GM12878 (cell line): Measurements from ENCODE around the gene SPRY4. TPM values are rescaled to one million over a fixed set of nuclear protein-coding genes. Genes with fewer than 3 reads are reported as not detected.

Experiments
- ATAC-seq: fragments of 200-7000 bp; cut with Tn5 transposase; 3 replicates; pipeline ENCODE4 v1.9.1; 2020; ENCODE audit warnings: mild to moderate bottlenecking, moderate library complexity
- BruUV-seq: library from RNA; stranded (reverse); fragments of 400-500 nt; replicated peaks from 2 replicates; lab custom pipeline; 2021; lab: Mats Ljungman, UMichigan
- CTCF ChIA-PET: fragments of 300-600 bp; sonication (Branson Sonifier 250); formaldehyde crosslinking; extraction: SDS; loops from one replicate; lab custom pipeline; 2021; ENCODE audit warnings: inconsistent platforms; lab: Yijun Ruan, JAX
- POLR2A ChIA-PET: fragments of 350-600 bp; formaldehyde crosslinking; extraction: SDS; loops from one replicate; lab custom pipeline; 2021; ENCODE audit warnings: inconsistent platforms; lab: Charles Lee
- RAD21 ChIA-PET: fragments of 300-600 bp; sonication (Branson Sonifier 250); formaldehyde crosslinking; loops from one replicate; lab custom pipeline; 2023; ENCODE audit warnings: antibody characterized with exemption; ENCODE audit not compliant: unreplicated experiment; lab: Charles Lee
- SMC1A ChIA-PET: fragments of 300-600 bp; sonication (Branson Sonifier 250); formaldehyde crosslinking; loops from one replicate; lab custom pipeline; 2023; ENCODE audit not compliant: unreplicated experiment, uncharacterized antibody; lab: Charles Lee
- DNase-seq: peaks from one replicate; pipeline ENCODE4 v3.0.0-alpha.2; 2011; ENCODE audit warnings: low read depth, low spot score
- FAIRE-seq: peaks from 3 replicates; lab custom pipeline; 2011; peaks lifted over from hg19 to GRCh38; lab: Jason Lieb, UNC
- H2AFZ ChIP-seq: 2 replicates; pipeline ENCODE4 v1.6.0; 2011; ENCODE audit warnings: low read depth, low read length, control low read depth; ENCODE audit not compliant: control insufficient read depth
- H3K27ac ChIP-seq: 2 replicates; pipeline ENCODE4 v1.5.1; 2011; ENCODE audit warnings: control low read depth; ENCODE audit not compliant: control insufficient read depth, insufficient read depth
- H3K27me3 ChIP-seq, 2 experiments: replicated peaks in 1 of 2; 2 replicates each; pipeline versions ENCODE4 v1.6.0 to v1.6.1; 2011; ENCODE audit warnings: low read length in 1 of 2; ENCODE audit not compliant: control insufficient read depth in 2 of 2, insufficient read depth in 2 of 2
- H3K36me3 ChIP-seq, 2 experiments: 2 replicates each; pipeline ENCODE4 v1.5.1; 2011; ENCODE audit warnings: low read length in 1 of 2; ENCODE audit not compliant: control insufficient read depth in 2 of 2, insufficient read depth in 2 of 2
- H3K4me1 ChIP-seq: 2 replicates; pipeline ENCODE4 v1.6.1; 2011; ENCODE audit warnings: mild to moderate bottlenecking, low read length, moderate library complexity, mixed read lengths; ENCODE audit not compliant: control insufficient read depth, insufficient read depth
- H3K4me2 ChIP-seq: 2 replicates; pipeline ENCODE4 v1.6.0; 2011; ENCODE audit warnings: control low read depth; ENCODE audit not compliant: control insufficient read depth, insufficient read depth
- H3K4me3 ChIP-seq: fragments of 200-600 bp; sonication (generic); 2 replicates; pipeline ENCODE4 v1.5.1; 2016
- H3K79me2 ChIP-seq: 2 replicates; pipeline ENCODE4 v1.6.0; 2011; ENCODE audit warnings: low read length; ENCODE audit not compliant: control insufficient read depth, insufficient read depth
- H3K9ac ChIP-seq: 2 replicates; pipeline ENCODE4 v1.8.0; 2011; ENCODE audit warnings: low read length, control low read depth, mixed read lengths; ENCODE audit not compliant: control insufficient read depth, insufficient read depth
- H3K9me3 ChIP-seq: replicated peaks from 3 replicates; pipeline ENCODE4 v1.5.1; 2011; ENCODE audit warnings: mild to moderate bottlenecking, low read length; ENCODE audit not compliant: control insufficient read depth, insufficient read depth
- H4K20me1 ChIP-seq: 2 replicates; pipeline ENCODE4 v1.6.0; 2011; ENCODE audit not compliant: control insufficient read depth, insufficient read depth
- KLF5 ChIP-seq: fragments of 450-650 bp; IDR thresholded peaks from 2 replicates; pipeline ENCODE4 v1.6.1; 2014; ENCODE audit warnings: mild to moderate bottlenecking; ENCODE audit not compliant: partially characterized antibody
- LARP7 ChIP-seq: fragments of 450-650 bp; IDR thresholded peaks from 2 replicates; pipeline ENCODE4 v1.6.1; 2017; ENCODE audit warnings: mild to moderate bottlenecking
- RAD21 ChIP-seq: IDR thresholded peaks from 2 replicates; pipeline ENCODE4 v1.6.1; 2011; ENCODE audit warnings: mild to moderate bottlenecking, low read depth, low read length, moderate library complexity; ENCODE audit not compliant: insufficient read depth
- SUPT20H ChIP-seq: IDR thresholded peaks from 2 replicates; pipeline ENCODE4 v1.6.1; 2011; ENCODE audit warnings: low read depth, mild to moderate bottlenecking, low read length, moderate library complexity, borderline replicate concordance; ENCODE audit not compliant: control insufficient read depth
- SUZ12 ChIP-seq: fragments of 200-600 bp; sonication (generic); IDR thresholded peaks from one replicate; pipeline ENCODE4 v1.6.1; 2018; ENCODE audit warnings: antibody characterized with exemption, mild to moderate bottlenecking; ENCODE audit not compliant: unreplicated experiment
- TCF12 ChIP-seq: IDR thresholded peaks from 2 replicates; pipeline ENCODE4 v1.6.1; 2011; ENCODE audit warnings: low read depth, mild to moderate bottlenecking, low read length
- TCF7 ChIP-seq: IDR thresholded peaks from 2 replicates; pipeline ENCODE4 v1.6.1; 2014; ENCODE audit warnings: antibody characterized with exemption, borderline replicate concordance
- ZNF24 ChIP-seq: fragments of 450-650 bp; IDR thresholded peaks from 2 replicates; pipeline ENCODE4 v1.6.1; 2017; ENCODE audit warnings: antibody characterized with exemption, mild to moderate bottlenecking
- WGBS: methylation state at CpG from one replicate; pipeline ENCODE4 v1.1.6; 2016; ENCODE audit warnings: low lambda C conversion rate; ENCODE audit not compliant: insufficient replicate concordance, insufficient coverage; ENCODE audit errors: missing lambda C conversion rate; 5-methylcytosine and 5-hydroxymethylcytosine counted together
- in situ Hi-C: fragments of 300-500 bp; cut with MboI; formaldehyde crosslinking; loops from 9 replicates; pipeline ENCODE4 v1.14.3; 2018; ENCODE audit warnings: mixed read lengths
- intact Hi-C: fragments of 100-400 bp; cut with micrococcal nuclease; formaldehyde crosslinking; loops from one replicate; pipeline ENCODE4 v1.14.2; 2022; ENCODE audit not compliant: unreplicated experiment
- polyA plus RNA-seq, 11 experiments: library from polyadenylated mRNA; depleted of rRNA in 4 of 11; unstranded in 6 of 11; stranded (reverse) in 5 of 11; fragments of >200 nt; fragmentation: Nextera tagmentation in 4 of 11; fragmentation: Illumina TruSeq in 1 of 11; extraction: Ambion mirVana in 4 of 11; extraction: Trizol in 1 of 11; gene quantifications; 1 replicate in 1 of 11; 2 replicates in 10 of 11; pipeline versions ENCODE4 v1.2.1 to v1.2.3, GENCODE V29; 2011 to 2016; ENCODE audit warnings: inconsistent platforms in 2 of 11, missing spikeins in 2 of 11, low read depth in 1 of 11
- total RNA-seq, 4 experiments: library from RNA; depleted of rRNA in 3 of 4; stranded (reverse); fragments of >200 nt in 3 of 4; fragmentation: Illumina TruSeq in 1 of 4; extraction: Trizol in 1 of 4; gene quantifications; 2 replicates each; pipeline versions ENCODE4 v1.2.1 to v1.2.3, GENCODE V29; 2013 to 2021
- TF ChIP-seq, protein P1 (sequence below): IDR thresholded peaks from 2 replicates; pipeline ENCODE4 v1.6.1; 2011; ENCODE audit warnings: low read depth, mild to moderate bottlenecking, low read length, moderate library complexity, borderline replicate concordance; ENCODE audit errors: extremely low read depth
- TF ChIP-seq, protein P2 (sequence below): fragments of 450-650 bp; formaldehyde crosslinking; IDR thresholded peaks from 2 replicates; pipeline ENCODE4 v1.4.0; 2022; ENCODE audit warnings: mild to moderate bottlenecking, moderate library complexity

SPRY4 gene
- total and polyA plus RNA-seq, 10 of the 15 experiments (the other 5 are each of a cell fraction or from before 2014, with no cell fraction given), result 0.04 to 1.4 (median 0.18) TPM; not detected in 1

GRCh38 chr5:142290577-142291299, 34.1 kb downstream of the SPRY4 start:
- no peak for FAIRE-seq
- intact Hi-C loops, result no loop called here
- Histone ChIP-seq H3K27ac (no peak overlapping the region), H3K36me3 (no peaks in the 10 kb centered on the region), H3K4me3 (no peak overlapping the region), H3K79me2 (no peaks in the 10 kb centered on the region), H3K27me3 (no peaks in the 10 kb centered on the region), H3K4me2 (no peak overlapping the region), H3K9ac (no peak overlapping the region), H3K4me1 (peaks cover 7% of the 10 kb centered on the region), H2AFZ (no peak overlapping the region), H3K9me3 (no peaks in the 10 kb centered on the region), H4K20me1 (no peaks in the 10 kb centered on the region)
- ATAC-seq, result no peak
- SMC1A ChIA-PET, result no interaction called here
- POLR2A ChIA-PET, result interaction anchor here (0.6 to 0.9 kb wide), 2 partner anchors 27 to 149 kb away, joined by 3 read pairs; no protein-coding TSS in a partner anchor
- in situ Hi-C loops, result no loop called here
- WGBS, result 45% methylated on average over 5 of the region's 5 CpGs
- BruUV-seq, result no TSS peak
- CTCF ChIA-PET, result no interaction called here
- DNase-seq, result no peak
- RAD21 ChIA-PET, result interaction anchor here (0.9 kb wide), 1 partner anchor 34 kb away, joined by 3 read pairs; the partner anchor contains the start of gene SPRY4
- TF ChIP-seq ZNF24 (no peak), KLF5 (no peak), RAD21 (no peak), TCF7 (no peak), SUZ12 (no peak), LARP7 (no peak), TCF12 (no peak), SUPT20H (no peak)
- TF ChIP-seq, protein P1, sequence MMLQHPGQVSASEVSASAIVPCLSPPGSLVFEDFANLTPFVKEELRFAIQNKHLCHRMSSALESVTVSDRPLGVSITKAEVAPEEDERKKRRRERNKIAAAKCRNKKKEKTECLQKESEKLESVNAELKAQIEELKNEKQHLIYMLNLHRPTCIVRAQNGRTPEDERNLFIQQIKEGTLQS, result no peak
- TF ChIP-seq, protein P2, sequence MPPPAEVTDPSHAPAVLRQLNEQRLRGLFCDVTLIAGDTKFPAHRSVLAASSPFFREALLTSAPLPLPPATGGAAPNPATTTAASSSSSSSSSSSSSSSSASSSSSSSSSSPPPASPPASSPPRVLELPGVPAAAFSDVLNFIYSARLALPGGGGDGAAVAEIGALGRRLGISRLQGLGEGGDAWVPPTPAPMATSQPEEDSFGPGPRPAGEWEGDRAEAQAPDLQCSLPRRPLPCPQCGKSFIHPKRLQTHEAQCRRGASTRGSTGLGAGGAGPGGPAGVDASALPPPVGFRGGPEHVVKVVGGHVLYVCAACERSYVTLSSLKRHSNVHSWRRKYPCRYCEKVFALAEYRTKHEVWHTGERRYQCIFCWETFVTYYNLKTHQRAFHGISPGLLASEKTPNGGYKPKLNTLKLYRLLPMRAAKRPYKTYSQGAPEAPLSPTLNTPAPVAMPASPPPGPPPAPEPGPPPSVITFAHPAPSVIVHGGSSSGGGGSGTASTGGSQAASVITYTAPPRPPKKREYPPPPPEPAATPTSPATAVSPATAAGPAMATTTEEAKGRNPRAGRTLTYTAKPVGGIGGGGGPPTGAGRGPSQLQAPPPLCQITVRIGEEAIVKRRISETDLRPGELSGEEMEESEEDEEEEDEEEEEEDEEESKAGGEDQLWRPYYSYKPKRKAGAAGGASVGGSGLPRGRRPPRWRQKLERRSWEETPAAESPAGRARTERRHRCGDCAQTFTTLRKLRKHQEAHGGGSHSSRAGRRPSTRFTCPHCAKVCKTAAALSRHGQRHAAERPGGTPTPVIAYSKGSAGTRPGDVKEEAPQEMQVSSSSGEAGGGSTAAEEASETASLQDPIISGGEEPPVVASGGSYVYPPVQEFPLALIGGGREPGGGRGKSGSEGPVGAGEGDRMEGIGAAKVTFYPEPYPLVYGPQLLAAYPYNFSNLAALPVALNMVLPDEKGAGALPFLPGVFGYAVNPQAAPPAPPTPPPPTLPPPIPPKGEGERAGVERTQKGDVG (CRISPR knock-in tag), result no peak
